ENCODE results near the gene FILIP1L.

DNA sequence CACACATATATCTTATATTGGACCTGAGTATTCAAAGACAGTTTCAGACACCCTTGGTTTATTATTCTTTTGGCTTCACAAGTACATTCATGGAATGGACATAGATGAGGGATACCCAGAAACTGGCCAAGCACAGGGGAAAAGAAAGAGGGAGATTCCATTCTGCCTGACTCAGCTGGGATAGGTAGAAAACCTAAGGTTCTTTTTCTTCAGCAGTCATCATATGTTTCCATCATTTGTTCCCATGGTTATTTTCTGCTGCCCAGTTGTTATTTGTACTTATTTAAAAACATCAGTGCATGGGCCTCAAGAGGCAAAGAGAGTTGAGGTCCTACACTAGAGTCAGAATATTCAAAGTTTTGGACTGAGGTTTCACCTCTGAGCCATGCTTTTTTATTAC, 91.8 kb downstream of the FILIP1L start:
- TF ChIP-seq, protein P1, sequence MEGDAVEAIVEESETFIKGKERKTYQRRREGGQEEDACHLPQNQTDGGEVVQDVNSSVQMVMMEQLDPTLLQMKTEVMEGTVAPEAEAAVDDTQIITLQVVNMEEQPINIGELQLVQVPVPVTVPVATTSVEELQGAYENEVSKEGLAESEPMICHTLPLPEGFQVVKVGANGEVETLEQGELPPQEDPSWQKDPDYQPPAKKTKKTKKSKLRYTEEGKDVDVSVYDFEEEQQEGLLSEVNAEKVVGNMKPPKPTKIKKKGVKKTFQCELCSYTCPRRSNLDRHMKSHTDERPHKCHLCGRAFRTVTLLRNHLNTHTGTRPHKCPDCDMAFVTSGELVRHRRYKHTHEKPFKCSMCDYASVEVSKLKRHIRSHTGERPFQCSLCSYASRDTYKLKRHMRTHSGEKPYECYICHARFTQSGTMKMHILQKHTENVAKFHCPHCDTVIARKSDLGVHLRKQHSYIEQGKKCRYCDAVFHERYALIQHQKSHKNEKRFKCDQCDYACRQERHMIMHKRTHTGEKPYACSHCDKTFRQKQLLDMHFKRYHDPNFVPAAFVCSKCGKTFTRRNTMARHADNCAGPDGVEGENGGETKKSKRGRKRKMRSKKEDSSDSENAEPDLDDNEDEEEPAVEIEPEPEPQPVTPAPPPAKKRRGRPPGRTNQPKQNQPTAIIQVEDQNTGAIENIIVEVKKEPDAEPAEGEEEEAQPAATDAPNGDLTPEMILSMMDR (IDR thresholded peaks at IDR 0.05), result no peak
- TF ChIP-seq EZH2 (IDR thresholded peaks at IDR 0.05; ENCODE audit: borderline replicate concordance, insufficient read depth, low read depth, low read length, poor library complexity, severe bottlenecking), result no peak

Measured in B cell (primary cell).